ENCODE results near the gene LDLR.

GRCh38 chr19:11152318-11153062 lies 63.2 kb downstream of the LDLR start:
- TF ChIP-seq, protein P1, sequence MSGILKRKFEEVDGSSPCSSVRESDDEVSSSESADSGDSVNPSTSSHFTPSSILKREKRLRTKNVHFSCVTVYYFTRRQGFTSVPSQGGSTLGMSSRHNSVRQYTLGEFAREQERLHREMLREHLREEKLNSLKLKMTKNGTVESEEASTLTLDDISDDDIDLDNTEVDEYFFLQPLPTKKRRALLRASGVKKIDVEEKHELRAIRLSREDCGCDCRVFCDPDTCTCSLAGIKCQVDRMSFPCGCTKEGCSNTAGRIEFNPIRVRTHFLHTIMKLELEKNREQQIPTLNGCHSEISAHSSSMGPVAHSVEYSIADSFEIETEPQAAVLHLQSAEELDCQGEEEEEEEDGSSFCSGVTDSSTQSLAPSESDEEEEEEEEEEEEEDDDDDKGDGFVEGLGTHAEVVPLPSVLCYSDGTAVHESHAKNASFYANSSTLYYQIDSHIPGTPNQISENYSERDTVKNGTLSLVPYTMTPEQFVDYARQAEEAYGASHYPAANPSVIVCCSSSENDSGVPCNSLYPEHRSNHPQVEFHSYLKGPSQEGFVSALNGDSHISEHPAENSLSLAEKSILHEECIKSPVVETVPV (CRISPR knock-in tag; IDR thresholded peaks at IDR 0.05) = no peak
- no peak for TF ChIP-seq RARB (CRISPR knock-in tag; IDR thresholded peaks at IDR 0.05)
- TF ChIP-seq, protein P2, sequence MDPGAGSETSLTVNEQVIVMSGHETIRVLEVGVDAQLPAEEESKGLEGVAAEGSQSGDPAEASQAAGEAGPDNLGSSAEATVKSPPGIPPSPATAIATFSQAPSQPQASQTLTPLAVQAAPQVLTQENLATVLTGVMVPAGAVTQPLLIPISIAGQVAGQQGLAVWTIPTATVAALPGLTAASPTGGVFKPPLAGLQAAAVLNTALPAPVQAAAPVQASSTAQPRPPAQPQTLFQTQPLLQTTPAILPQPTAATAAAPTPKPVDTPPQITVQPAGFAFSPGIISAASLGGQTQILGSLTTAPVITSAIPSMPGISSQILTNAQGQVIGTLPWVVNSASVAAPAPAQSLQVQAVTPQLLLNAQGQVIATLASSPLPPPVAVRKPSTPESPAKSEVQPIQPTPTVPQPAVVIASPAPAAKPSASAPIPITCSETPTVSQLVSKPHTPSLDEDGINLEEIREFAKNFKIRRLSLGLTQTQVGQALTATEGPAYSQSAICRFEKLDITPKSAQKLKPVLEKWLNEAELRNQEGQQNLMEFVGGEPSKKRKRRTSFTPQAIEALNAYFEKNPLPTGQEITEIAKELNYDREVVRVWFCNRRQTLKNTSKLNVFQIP (CRISPR knock-in tag; IDR thresholded peaks at IDR 0.05; ENCODE audit: borderline replicate concordance, low read depth) = no peak
- TF ChIP-seq CSDC2 (CRISPR knock-in tag; IDR thresholded peaks at IDR 0.05) = no peak
- TF ChIP-seq ARNTL (CRISPR knock-in tag; IDR thresholded peaks at IDR 0.05; ENCODE audit: borderline replicate concordance, low read depth) = no peak
- TF ChIP-seq ZFP3 (CRISPR knock-in tag; IDR thresholded peaks at IDR 0.05) = no peak
- TF ChIP-seq PATZ1 (CRISPR knock-in tag; IDR thresholded peaks at IDR 0.05; ENCODE audit: borderline replicate concordance) = no peak
- TF ChIP-seq, protein P3, sequence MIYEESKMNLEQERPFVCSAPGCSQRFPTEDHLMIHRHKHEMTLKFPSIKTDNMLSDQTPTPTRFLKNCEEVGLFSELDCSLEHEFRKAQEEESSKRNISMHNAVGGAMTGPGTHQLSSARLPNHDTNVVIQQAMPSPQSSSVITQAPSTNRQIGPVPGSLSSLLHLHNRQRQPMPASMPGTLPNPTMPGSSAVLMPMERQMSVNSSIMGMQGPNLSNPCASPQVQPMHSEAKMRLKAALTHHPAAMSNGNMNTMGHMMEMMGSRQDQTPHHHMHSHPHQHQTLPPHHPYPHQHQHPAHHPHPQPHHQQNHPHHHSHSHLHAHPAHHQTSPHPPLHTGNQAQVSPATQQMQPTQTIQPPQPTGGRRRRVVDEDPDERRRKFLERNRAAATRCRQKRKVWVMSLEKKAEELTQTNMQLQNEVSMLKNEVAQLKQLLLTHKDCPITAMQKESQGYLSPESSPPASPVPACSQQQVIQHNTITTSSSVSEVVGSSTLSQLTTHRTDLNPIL (CRISPR knock-in tag; IDR thresholded peaks at IDR 0.05; ENCODE audit: low read depth) = no peak
- no peak for TF ChIP-seq TCF4 (CRISPR knock-in tag; IDR thresholded peaks at IDR 0.05; ENCODE audit: borderline replicate concordance)
- TF ChIP-seq ZC3H10 (CRISPR knock-in tag; IDR thresholded peaks at IDR 0.05) = no peak

Measured in SK-N-SH treated with all-trans-retinoic acid at 6 μM for 48 hours (cell line).